ENCODE measurements around the gene SDF4.

SDF4 gene

GRCh38 chr1:1226566-1227362 lies 5.0 kb downstream of the SDF4 start:
- no peak for DNase-seq

DNA sequence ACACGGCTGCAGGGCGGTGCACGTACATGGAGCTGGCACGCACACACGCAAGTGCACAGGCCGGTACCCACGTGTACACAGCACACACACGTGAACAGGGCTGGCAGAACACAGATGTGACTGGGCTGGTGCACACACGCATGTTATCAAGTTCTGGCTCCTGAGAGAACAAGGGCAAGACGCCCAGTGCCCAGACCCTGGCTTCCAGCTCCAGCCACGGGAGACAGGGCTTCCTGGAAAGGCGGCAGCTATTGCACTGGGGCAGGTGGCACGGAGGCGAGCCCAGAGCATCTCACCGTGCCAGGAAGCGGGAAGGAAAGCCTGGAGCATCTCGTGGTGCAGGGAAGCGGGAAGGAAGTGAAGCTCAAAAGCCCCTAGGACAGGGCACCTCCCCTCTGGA lies 5.9 kb downstream of the SDF4 start:
- no peak for DNase-seq

GRCh38 chr1:1225238-1225845 lies 6.5 kb downstream of the SDF4 start:
- DNase-seq, result no peak

- no peak for DNase-seq
Measured at GRCh38 chr1:1223891-1224290, 7.9 kb downstream of the SDF4 start.

GRCh38 chr1:1223321-1223720 lies 8.5 kb downstream of the SDF4 start:
- DNase-seq, result no peak

DNA sequence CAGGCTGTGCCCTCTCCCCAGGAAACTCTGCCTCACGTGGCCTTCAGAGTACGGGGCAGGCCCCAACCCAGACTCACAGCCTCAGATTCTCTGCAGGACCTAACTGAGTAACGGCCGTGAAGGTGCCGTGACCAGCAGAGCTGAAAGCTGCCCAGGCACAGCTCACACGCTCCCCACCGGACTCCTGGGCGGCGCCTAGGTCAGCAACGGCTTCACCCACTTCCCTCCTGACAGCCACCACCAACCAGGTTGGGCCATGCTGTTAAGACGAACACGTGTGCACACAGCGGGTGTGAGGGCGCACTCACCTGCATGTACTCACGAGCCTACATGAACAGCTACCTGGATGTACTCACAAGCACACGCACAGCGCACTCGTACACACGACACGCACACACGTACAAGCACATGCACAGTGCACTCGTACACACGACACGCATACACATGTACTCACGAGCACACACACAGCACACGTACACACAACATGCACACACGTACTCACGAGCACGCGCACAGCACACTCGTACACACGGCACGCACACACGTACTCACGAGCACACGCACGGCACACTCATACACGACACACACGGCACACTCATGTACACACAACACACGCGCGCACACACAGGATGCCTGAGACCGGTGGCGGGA lies 9.1 kb downstream of the SDF4 start:
- no peak for DNase-seq

DNA sequence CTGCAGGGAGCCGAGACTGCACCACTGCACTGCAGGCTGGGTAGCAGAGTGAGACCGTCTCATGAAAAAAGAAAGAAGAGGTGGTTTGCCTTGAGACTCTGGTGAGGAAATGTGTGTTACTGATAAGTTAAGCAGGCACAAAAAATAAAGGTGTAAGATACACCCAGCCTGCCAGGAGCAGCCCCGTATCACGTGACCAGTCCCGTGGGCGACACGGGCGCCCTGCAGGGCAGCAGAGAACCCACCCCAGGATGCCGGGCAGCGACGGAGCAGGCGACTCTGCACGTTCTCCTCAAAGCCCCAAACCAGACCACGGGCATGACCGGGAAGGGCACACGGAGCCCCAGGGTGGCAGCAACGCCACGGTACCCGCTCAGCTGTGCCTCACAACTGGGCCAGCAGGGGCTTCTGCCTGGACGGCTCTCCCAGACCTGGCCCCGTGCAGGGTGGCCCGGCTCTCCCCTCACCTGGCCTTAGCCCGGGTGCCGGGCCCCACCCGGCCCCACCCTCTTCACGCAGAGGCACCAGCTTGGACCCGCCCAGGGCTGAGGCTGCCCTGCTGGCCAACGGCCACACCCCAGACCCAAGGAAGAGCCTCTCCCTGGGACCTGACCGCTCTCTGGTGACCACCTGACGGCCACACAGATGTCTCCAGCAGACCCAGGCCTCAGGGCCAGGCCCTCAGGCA lies 9.8 kb downstream of the SDF4 start:
- DNase-seq, result no peak

DNA sequence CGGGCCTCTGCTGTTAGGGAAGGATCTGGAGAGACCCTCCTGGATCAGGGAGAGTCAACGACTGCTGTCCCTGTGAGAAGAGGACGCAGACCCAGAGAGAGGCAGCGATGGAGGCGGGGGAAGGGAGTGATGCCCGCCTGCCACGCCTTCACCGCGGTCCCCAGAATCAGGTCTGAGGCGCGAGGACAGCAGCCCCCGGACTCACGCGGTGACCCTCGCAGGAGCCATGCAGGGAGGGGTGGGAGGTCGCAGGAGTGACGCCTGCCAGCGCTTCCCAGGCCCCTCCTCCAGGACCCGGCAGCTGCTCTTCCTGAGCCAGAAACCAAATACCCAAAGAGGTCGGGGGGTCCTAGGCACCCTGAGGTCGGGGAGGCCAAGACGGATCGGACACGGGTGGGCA lies 11.6 kb downstream of the SDF4 start:
- DNase-seq, result no peak

- no peak for DNase-seq
Measured at GRCh38 chr1:1219341-1219740, 12.5 kb downstream of the SDF4 start.

DNA sequence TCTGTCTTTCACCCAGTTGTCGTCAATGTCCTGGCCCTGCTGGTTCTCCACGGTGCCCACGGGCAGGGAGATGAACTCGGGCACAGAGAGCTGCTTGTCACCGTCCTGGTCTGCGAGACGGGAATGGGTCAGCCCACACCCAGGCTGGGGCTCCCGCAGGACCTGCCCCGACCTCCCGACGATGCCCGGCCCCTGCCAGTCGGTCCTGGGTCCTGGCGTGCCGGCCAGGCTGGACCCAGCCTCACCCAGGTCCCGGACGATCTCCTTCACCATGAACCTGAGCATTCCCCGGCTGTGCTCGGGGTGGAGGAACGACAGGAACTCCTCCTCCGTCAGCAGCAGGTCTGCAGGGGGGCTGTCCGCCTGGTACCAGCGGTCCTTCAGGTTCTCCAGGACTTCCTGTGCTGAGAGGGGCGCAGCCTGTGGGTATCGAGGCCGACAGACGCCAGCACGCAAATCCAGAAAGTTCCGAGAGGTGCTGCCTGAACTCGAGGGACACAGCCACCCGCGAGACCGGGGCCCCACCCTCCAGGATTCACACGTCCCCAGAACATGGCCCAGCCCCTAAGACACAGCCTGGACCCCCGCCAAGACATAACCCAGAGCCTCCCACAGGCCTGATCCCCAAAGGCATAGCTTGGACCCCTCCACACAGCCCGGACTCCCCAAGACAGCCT lies 13.1 kb downstream of the SDF4 start:
- DNase-seq, result no peak

DNA sequence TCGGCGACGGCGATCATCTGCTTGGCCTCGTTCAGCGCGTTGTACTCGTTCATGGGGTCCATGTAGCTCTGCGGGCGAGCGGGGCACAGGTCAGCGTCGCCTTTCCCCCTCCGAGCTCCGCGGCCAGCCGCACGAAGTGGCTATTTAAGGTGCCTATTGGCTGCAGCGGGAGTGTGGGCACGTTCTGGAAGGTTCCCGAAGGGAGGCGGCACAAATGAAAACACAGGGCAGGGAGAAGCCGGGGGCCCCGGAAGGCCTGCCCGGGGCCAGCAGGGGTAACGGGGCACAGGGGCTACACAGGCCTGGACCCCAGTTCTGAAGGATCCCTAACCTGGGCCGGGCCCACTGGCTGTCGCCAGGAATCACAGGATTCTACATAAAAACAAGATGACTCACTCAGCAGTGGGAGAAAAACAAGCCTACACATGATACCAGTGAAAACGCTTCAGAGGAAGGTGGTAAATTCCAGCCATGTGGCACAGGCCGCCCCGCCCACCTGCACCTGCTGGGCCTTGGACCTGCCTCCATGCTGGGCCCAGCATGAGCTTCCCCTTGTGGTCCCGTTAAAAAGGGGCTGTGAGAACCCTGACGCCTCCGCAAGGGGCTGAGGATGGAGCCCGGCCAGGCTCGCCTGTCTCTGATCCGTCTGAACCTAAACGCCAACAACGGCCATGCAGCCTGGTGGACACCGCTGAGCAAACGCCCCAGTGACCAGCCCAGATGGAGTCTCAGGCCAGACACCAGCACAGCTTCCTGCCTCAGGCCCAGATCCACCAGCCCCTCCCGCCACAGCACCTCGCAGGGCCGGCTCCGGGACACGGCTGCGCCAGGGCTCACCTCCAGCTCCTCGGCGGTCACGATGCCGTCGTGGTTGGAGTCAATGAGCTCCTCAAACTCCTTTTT lies 13.9 kb downstream of the SDF4 start:
- DNase-seq, result no peak

DNA sequence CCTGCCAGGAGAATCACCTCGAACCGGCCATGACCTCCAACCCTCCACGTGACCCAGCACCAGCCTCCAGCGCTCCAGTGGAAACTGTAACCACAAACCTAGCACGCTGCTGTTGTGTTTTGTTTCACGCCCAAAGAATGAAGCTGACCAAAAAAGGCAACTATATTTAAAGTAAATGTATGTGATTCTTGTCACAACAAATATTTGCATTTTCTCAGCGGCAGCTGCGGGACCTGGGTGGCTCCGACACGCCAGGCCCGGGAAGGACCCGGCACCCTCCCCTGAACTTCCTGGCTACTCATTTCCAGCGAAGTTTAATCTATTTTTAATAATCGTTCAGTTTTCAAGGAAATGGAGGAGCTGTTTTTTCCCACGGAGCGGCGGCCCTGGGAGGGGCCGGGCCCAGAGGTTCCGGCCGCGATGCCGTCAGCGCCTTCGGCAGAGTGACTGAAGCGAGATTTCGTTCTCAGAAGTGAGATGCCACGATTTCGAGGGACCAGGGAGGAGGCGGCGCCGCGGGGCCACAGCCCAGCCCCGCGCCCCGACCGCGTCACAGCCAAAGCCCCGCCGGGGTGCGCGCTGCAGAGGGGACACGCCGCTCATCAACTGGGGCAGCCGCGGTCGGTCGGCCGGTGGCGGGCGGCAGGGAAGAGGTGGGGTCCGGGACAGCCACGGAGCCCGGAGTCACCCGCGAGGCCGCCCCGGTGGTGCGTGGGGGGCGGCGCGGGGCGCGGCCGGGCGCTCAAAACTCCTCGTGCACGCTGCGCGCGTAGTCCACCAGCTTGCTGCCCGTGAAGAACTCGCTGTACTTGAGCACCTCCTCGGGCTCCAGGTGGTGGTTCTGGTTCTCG lies 14.8 kb downstream of the SDF4 start:
- DNase-seq, result no peak

DNA sequence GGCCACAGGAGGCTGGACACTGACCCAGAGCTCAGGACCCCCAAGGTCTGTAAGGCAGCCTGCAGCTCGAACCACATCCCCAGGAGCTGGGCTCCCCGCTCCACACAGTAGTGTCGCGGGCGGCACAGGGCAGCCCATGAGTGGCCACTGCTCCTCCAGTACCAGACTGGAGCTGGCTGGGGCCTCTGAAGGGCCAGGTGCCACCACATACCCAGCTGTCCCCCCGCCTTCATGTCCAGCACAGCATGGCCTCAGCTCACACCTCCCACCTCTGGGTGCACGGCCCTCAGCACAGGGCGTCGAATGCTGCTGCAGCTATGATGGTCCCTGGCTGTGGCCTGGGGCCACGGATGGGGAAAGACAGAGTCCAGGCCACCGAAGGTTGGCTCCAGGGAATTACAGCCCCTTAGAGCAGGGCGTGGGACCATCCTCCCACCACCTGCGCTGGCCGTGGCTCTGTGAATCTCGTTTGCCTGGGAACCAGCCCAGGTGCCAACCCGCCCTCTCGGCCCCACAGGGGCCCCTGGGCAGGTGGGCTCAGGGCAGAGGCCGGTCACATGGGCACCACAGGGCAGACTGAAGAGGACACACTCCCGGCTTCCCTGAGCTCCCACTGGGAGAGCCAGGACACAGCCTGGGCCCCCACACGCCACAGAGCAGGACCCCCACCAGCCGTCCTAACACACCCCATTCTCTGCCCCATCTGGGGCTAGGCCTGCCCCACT lies 15.8 kb downstream of the SDF4 start:
- DNase-seq, result no peak

DNA sequence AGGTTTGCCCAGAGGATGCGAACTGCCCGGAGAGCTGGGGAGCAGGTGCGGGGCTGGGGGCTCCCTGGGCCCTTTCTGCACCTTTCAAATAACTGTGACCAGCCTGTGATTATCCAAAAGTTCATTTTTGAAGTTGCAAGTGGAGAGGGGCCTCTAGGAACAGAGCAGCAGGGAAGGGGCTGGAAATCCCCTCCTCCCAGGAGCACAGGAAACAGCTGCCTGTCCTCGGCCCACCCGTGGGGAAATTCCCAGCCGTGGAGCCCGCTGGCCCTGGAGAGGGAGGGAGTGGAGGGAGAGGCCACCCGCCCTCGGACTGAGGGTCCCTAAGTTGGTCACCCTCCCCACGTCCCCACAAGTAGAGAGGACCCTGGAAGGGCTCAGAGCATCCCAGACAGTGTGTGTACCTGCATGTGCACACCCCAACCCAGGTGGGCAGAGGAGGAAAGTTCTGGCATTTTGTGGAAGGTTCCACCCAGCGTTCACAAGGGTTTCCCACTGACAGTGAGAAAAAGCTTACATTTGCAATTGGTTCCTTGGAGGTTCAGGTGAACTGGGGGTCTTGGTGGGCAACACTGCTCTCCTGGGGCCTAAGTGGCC lies 16.6 kb downstream of the SDF4 start:
- DNase-seq, result no peak

GRCh38 chr1:1213345-1214265 lies 18.2 kb downstream of the SDF4 start, which contains the start of gene TNFRSF4:
Gene TNFRSF4 (minus strand): TSS chr1:1214153. CDS start chr1:1214127, 26 bp downstream.
- DNase-seq, result no peak

- DNase-seq, result no peak
Measured at GRCh38 chr1:1212780-1213344, 18.9 kb downstream of the SDF4 start.

- no peak for DNase-seq
Measured at GRCh38 chr1:1211541-1212441, 20.0 kb downstream of the SDF4 start.
